HUES64 (cell line): ENCODE data around the gene ANAPC13.

Experiments
- H3K27ac ChIP-seq: 2 replicates; pipeline ENCODE4 v1.7.0; 2013; ENCODE audit warnings: low read depth, low read length, inconsistent platforms
- H3K27me3 ChIP-seq: 2 replicates; pipeline ENCODE4 v1.6.1; 2013; ENCODE audit warnings: mild to moderate bottlenecking, low read length; ENCODE audit not compliant: insufficient read depth
- H3K36me3 ChIP-seq: 2 replicates; pipeline ENCODE4 v1.6.1; 2013; ENCODE audit warnings: mild to moderate bottlenecking, low read length; ENCODE audit not compliant: insufficient read depth
- H3K4me1 ChIP-seq: 2 replicates; pipeline ENCODE4 v1.6.1; 2013; ENCODE audit warnings: mild to moderate bottlenecking, low read length, moderate library complexity; ENCODE audit not compliant: insufficient read depth
- H3K4me3 ChIP-seq: 2 replicates; pipeline ENCODE4 v1.5.1; 2013; ENCODE audit warnings: mild to moderate bottlenecking, low read length, moderate library complexity
- H3K9ac ChIP-seq: 2 replicates; pipeline ENCODE4 v1.6.1; 2013; ENCODE audit warnings: mild to moderate bottlenecking, low read depth, low read length
- H3K9me3 ChIP-seq: 2 replicates; pipeline ENCODE4 v1.6.1; 2013; ENCODE audit warnings: low read depth, low read length; ENCODE audit not compliant: insufficient read depth
- WGBS: fragments of 150-250, 120-280 bp; methylation state at CpG from one replicate; pipeline ENCODE4 v1.1.7; 2013; ENCODE audit warnings: missing lambda C conversion rate; 5-methylcytosine and 5-hydroxymethylcytosine counted together

The ANAPC13 gene

GRCh38 chr3:134482622-134483021 lies 3.2 kb downstream of the ANAPC13 start:
- H3K27me3 ChIP-seq, result no peaks in the 10 kb centered on the region
- H3K4me1 ChIP-seq, result peaks cover 15% of the 10 kb centered on the region
- H3K4me3 ChIP-seq, result no peak overlapping the region
- no peak overlapping the region for H3K9ac ChIP-seq
- WGBS, result 97% methylated on average over 3 of the region's 3 CpGs
- no peaks in the 10 kb centered on the region for H3K9me3 ChIP-seq
- H3K36me3 ChIP-seq, result peaks cover 53% of the 10 kb centered on the region
- no peak overlapping the region for H3K27ac ChIP-seq

DNA sequence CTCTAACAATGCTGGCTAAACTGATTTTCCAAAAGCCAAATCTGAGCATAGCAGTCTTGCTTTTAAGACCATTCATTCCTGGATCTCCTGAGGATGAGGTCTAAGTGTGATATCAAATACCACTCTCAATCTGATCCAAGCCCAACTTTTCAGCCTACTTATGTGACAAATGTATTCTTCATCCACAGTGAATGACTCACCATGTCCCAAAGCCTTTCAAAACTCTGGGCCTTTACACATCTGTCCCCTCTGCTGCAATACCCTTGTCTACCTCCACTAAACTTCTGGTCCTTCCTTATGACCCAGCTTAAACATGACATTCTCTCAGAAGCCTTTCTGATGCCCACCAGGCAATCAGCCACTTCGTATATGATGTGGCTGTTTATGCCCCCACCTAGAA lies 4.6 kb downstream of the ANAPC13 start:
- 94% methylated on average over 1 of the region's 1 CpG for WGBS
- Histone ChIP-seq H3K27ac (no peak overlapping the region), H3K36me3 (peaks cover 67% of the 10 kb centered on the region)

DNA sequence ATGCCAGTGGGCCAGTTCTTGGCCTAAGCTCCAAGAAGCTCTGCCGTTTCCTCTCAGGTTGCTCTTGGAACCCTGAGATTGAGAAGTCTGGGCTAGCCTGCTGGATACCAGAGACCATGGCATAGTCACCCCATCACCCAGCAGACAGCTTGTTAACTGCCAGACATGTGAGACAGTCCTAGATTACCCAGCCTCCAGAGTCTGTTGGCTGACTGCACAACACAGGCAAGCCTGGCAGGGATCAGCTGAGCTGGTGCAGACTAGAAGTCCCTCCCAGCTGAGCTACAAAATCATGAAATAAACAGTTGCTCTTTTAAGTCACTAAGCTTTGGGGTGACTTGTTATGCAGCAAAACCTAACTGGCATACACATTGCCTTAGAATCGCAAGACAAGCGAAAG lies 5.2 kb downstream of the ANAPC13 start:
- Histone ChIP-seq H3K36me3 (peaks cover 70% of the 10 kb centered on the region), H3K4me3 (no peak overlapping the region), H3K27me3 (no peaks in the 10 kb centered on the region), H3K4me1 (peaks cover 7% of the 10 kb centered on the region; the same call in 1 of the 2 replicates), H3K9me3 (no peaks in the 10 kb centered on the region), H3K9ac (no peak overlapping the region), H3K27ac (no peak overlapping the region)
- 92% methylated on average over 3 of the region's 3 CpGs for WGBS

More for the DNA sequence above, 4.6 kb downstream of the ANAPC13 start:
- Histone ChIP-seq H3K4me1 (peaks cover 7% of the 10 kb centered on the region; the same call in 1 of the 2 replicates), H3K4me3 (no peak overlapping the region), H3K9me3 (no peaks in the 10 kb centered on the region), H3K27me3 (no peaks in the 10 kb centered on the region), H3K9ac (no peak overlapping the region)

DNA sequence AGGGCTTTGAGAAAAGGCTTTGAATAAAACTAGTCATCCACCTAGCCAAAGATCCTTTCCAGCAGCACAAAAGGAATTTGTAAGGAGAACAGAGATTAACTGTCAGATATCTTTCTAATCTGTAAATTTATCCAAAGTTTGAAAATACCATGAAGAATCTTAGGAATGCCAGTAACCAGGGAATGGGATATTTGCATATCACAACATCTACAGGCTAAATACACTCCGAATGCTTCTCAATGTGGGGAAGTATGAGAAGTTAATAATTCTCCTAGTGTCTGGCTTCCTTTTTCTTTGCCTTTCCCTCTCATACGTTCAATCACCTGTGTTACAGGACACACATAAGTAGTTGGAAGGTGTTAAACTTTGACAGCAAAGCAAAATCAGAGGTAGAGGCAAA lies 7.8 kb downstream of the ANAPC13 start:
- H3K9me3 ChIP-seq, result no peaks in the 10 kb centered on the region
- H3K9ac ChIP-seq, result no peak overlapping the region
- peaks cover 69% of the 10 kb centered on the region for H3K36me3 ChIP-seq
- H3K27ac ChIP-seq, result no peak overlapping the region; the same call in 1 of the 2 replicates
- no CpG with 5 or more reads among the region's 2 CpGs for WGBS
- H3K4me3 ChIP-seq, result no peak overlapping the region
- peaks cover 3% of the 10 kb centered on the region for H3K4me1 ChIP-seq
- H3K27me3 ChIP-seq, result no peaks in the 10 kb centered on the region

GRCh38 chr3:134477002-134477401 lies 8.8 kb downstream of the ANAPC13 start:
- Histone ChIP-seq H3K27me3 (no peaks in the 10 kb centered on the region), H3K4me1 (peaks cover 3% of the 10 kb centered on the region), H3K9me3 (no peaks in the 10 kb centered on the region), H3K4me3 (no peak overlapping the region), H3K36me3 (peaks cover 60% of the 10 kb centered on the region), H3K27ac (no peak overlapping the region), H3K9ac (no peak overlapping the region)
- 92% methylated on average over 6 of the region's 6 CpGs for WGBS

GRCh38 chr3:134476306-134476705 lies 9.5 kb downstream of the ANAPC13 start:
- no peaks in the 10 kb centered on the region for H3K9me3 ChIP-seq
- H3K4me1 ChIP-seq, result peaks cover 3% of the 10 kb centered on the region
- H3K27me3 ChIP-seq, result no peaks in the 10 kb centered on the region
- H3K4me3 ChIP-seq, result no peak overlapping the region
- no peak overlapping the region for H3K27ac ChIP-seq
- no peak overlapping the region for H3K9ac ChIP-seq
- 89% methylated on average over 4 of the region's 4 CpGs for WGBS
- peaks cover 53% of the 10 kb centered on the region for H3K36me3 ChIP-seq

DNA sequence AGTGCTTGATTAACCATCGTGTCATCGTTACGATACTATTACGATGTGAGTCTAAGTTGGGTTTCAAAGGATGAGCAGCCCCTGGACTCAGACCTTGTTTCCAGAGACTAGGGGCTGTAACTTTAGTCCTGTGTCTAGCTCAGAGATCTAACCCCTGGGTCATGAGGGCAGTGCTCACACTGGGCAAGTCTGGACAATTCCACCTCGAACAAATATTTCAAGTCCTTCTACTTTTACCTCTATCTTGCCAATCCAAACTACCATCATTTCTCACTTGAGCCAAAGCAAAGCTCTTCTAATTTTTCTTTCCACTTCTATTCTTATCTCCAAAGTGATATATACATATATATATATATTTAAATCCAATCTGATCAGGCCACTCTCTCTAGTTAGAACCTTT lies 10.8 kb downstream of the ANAPC13 start:
- no peaks in the 10 kb centered on the region for H3K9me3 ChIP-seq
- no peaks in the 10 kb centered on the region for H3K27me3 ChIP-seq
- H3K36me3 ChIP-seq, result peaks cover 39% of the 10 kb centered on the region
- WGBS, result 94% methylated on average over 5 of the region's 5 CpGs
- H3K4me1 ChIP-seq, result peaks cover 3% of the 10 kb centered on the region
- no peak overlapping the region for H3K27ac ChIP-seq
- H3K9ac ChIP-seq, result no peak overlapping the region
- H3K4me3 ChIP-seq, result no peak overlapping the region

- Histone ChIP-seq H3K9ac (no peak overlapping the region), H3K4me1 (peaks cover 3% of the 10 kb centered on the region), H3K9me3 (no peaks in the 10 kb centered on the region), H3K36me3 (peaks cover 33% of the 10 kb centered on the region), H3K27ac (0 out of 2 replicates have a peak overlapping the region, but pooled peaks have one; percentile 30), H3K27me3 (no peaks in the 10 kb centered on the region), H3K4me3 (no peak overlapping the region)
- WGBS, result 37% methylated on average over 8 of the region's 9 CpGs
These were observed 11.8 kb downstream of the ANAPC13 start for GRCh38 chr3:134473868-134474546.

GRCh38 chr3:134472831-134473230 lies 13.0 kb downstream of the ANAPC13 start:
- 97% methylated on average over 6 of the region's 6 CpGs for WGBS
- Histone ChIP-seq H3K9me3 (no peaks in the 10 kb centered on the region), H3K27ac (no peak overlapping the region), H3K27me3 (no peaks in the 10 kb centered on the region), H3K4me3 (no peak overlapping the region), H3K36me3 (peaks cover 21% of the 10 kb centered on the region), H3K4me1 (peaks cover 3% of the 10 kb centered on the region), H3K9ac (no peak overlapping the region)

- Histone ChIP-seq H3K27me3 (no peaks in the 10 kb centered on the region), H3K4me1 (peaks cover 3% of the 10 kb centered on the region), H3K9me3 (no peaks in the 10 kb centered on the region), H3K27ac (no peak overlapping the region), H3K4me3 (no peak overlapping the region), H3K36me3 (peaks cover 10% of the 10 kb centered on the region), H3K9ac (no peak overlapping the region)
- 91% methylated on average over 6 of the region's 8 CpGs for WGBS
These were observed 14.1 kb downstream of the ANAPC13 start for GRCh38 chr3:134471521-134472193.

- H3K9ac ChIP-seq, result no peak overlapping the region
- H3K4me1 ChIP-seq, result peaks cover 12% of the 10 kb centered on the region
- H3K9me3 ChIP-seq, result no peaks in the 10 kb centered on the region
- H3K36me3 ChIP-seq, result no peaks in the 10 kb centered on the region
- H3K27me3 ChIP-seq, result no peaks in the 10 kb centered on the region
- 85% methylated on average over 4 of the region's 4 CpGs for WGBS
- no peak overlapping the region for H3K27ac ChIP-seq
- H3K4me3 ChIP-seq, result no peak overlapping the region
These were observed 17.3 kb downstream of the ANAPC13 start for GRCh38 chr3:134468519-134468918.
